Left cardiac atrium (tissue), 4 donors: ENCODE results near the gene FCRLB. TPM values are rescaled to one million over a fixed set of nuclear protein-coding genes. Genes with fewer than 3 reads are reported as not detected.

Experiments
- ATAC-seq, 2 donors: fragments of 200-7000 bp; cut with Tn5 transposase; one replicate each; pipeline ENCODE4 v1.9.1; 2020; ENCODE audit warnings: mild to moderate bottlenecking in 2 of 2, moderate library complexity in 2 of 2
- DNase-seq: peaks from one replicate; pipeline ENCODE4 v3.0.0-alpha.2; 2020
- intact Hi-C, 2 donors: fragments of 100-400 bp; cut with DNase I; formaldehyde crosslinking; loops; one replicate each; pipeline versions ENCODE4 v1.14.1 to v1.15.1; 2022 to 2023
- total RNA-seq, 2 donors: library from RNA; stranded (reverse); fragmentation: NEBNext Ultra II Directional; extraction: Animal tissue kit (Norgen Biotek cat#: 25700); gene quantifications; one replicate each; pipeline ENCODE4 v1.2.1, GENCODE V29; 2021
- donor health status: DM: no; HTN: yes; CAD: no.
- donor health status: DM: no; HTN: yes; CAD: no; lungs with severe emphysema.
- donor health status: DM: yes; HTN: yes; CAD: no.
- donor health status: Dilated cardiomyopathy.

The FCRLB gene
- total RNA-seq, 2 donors from 2014 or later = 0.24 to 0.77 TPM

- ATAC-seq = no peak
- intact Hi-C loops = no loop called here
- no peak for DNase-seq
Measured at GRCh38 chr1:161773791-161774190, 52.4 kb downstream of the FCRLB start.

GRCh38 chr1:161777261-161777660 is 55.9 kb downstream of the FCRLB start:
- DNase-seq (no peak), ATAC-seq (no peak)
- intact Hi-C loops = no loop called here

Other genes with a start within 250 kb of the FCRLB start
- gene FCGR2A, start 216.1 kb upstream of the FCRLB start, total RNA-seq = 10 to 100 TPM; 37.9 to 48.7 TPM
- gene HSPA6, start 197.0 kb upstream of the FCRLB start, total RNA-seq = 1 to 10 TPM; 2.8 to 3.2 TPM
- 10 to 100 TPM; 42.9 to 53.7 TPM for gene FCGR3A, start 171.7 kb upstream of the FCRLB start, total RNA-seq
- gene FCGR3B, start 90.4 kb upstream of the FCRLB start, total RNA-seq = 1 to 10 TPM; 2.4 to 6.1 TPM
- gene FCGR2B, start 58.4 kb upstream of the FCRLB start, total RNA-seq = 10 to 100 TPM; 14.2 to 42.4 TPM
- under 1 TPM in 1 of 2 donors, not detected in 1; 0.12 TPM for gene FCRLA, start 14.3 kb upstream of the FCRLB start, total RNA-seq
- gene DUSP12, start 28.2 kb downstream of the FCRLB start, total RNA-seq = 10 to 100 TPM; 10.9 to 12.0 TPM
- 10 to 100 TPM; 14.4 to 20.3 TPM for gene ATF6, start 44.8 kb downstream of the FCRLB start, total RNA-seq